Stomach (tissue), 9 donors: ENCODE measurements around the gene RPTOR. TPM values are rescaled to one million over a fixed set of nuclear protein-coding genes. Genes with fewer than 3 reads are reported as not detected.
"Not testable (repeated sequence)": the region's sequence is repeated elsewhere in the genome, so short reads cannot be mapped to it uniquely, and the experiment has no call there.

Experiments used
- DNase-seq, 2 donors: peaks; one replicate each; pipeline versions ENCODE4 v3.0.0 to v3.0.0-alpha.2; 2013 to 2019
- H3K27ac ChIP-seq, 5 donors: fragments of 200-600 bp in 4 of 5; sonication (generic) in 4 of 5; one replicate each; pipeline ENCODE4 v1.5.1; 2013 to 2019; ENCODE audit warnings: mild to moderate bottlenecking in 1 of 5, moderate library complexity in 1 of 5
- H3K27me3 ChIP-seq, 3 donors: fragments of 200-600 bp; sonication (generic); one replicate each; pipeline ENCODE4 v1.5.1; 2017 to 2019; ENCODE audit warnings: mixed run types in 1 of 3
- H3K36me3 ChIP-seq, 4 donors: fragments of 200-600 bp; sonication (generic); 1 replicate in 3 of 4; 2 replicates in 1 of 4; pipeline ENCODE4 v1.5.1; 2016 to 2019
- H3K4me1 ChIP-seq, 4 donors: fragments of 200-600 bp; sonication (generic); one replicate each; pipeline ENCODE4 v1.5.1; 2016 to 2019
- H3K4me3 ChIP-seq, 4 donors: fragments of 200-600 bp; sonication (generic) in 3 of 4; one replicate each; pipeline ENCODE4 v1.5.1; 2016 to 2019; ENCODE audit warnings: mild to moderate bottlenecking in 1 of 4
- H3K9me3 ChIP-seq, 4 donors: fragments of 200-600 bp; sonication (generic); one replicate each; pipeline ENCODE4 v1.5.1; 2016 to 2019
- EP300 ChIP-seq: sonication (generic); formaldehyde crosslinking; IDR thresholded peaks from one replicate; pipeline ENCODE4 v1.6.1; 2017; ENCODE audit warnings: antibody characterized with exemption
- POLR2A ChIP-seq, 4 donors: fragments of 450-650 bp; IDR thresholded peaks; one replicate each; pipeline ENCODE4 v1.6.1; 2016; ENCODE audit warnings: antibody characterized with exemption in 4 of 4, control low read depth in 2 of 4, mild to moderate bottlenecking in 1 of 4, moderate library complexity in 1 of 4
- POLR2AphosphoS5 ChIP-seq, 3 donors: sonication (generic); formaldehyde crosslinking; IDR thresholded peaks; one replicate each; pipeline ENCODE4 v1.6.1; 2016; ENCODE audit warnings: antibody characterized with exemption in 3 of 3
- WGBS, 5 donors: extraction: QIAGEN DNeasy Blood & Tissue Kit in 3 of 5; methylation state at CpG; one replicate each; pipeline versions ENCODE4 v1.1.5 to v1.1.7; 2013 to 2018; 5-methylcytosine and 5-hydroxymethylcytosine counted together
- intact Hi-C: fragments of 100-400 bp; cut with DNase I; formaldehyde crosslinking; loops from one replicate; pipeline ENCODE4 v1.15.1; 2023; ENCODE audit warnings: low total_unique reads
- polyA plus RNA-seq, 3 donors: library from polyadenylated mRNA; stranded (reverse); fragments of 200-250 nt; gene quantifications; one replicate each; pipeline ENCODE4 v1.2.3, GENCODE V29; 2013
- total RNA-seq, 5 donors: library from RNA; depleted of rRNA; stranded (reverse); fragments of >200 nt; gene quantifications; one replicate each; pipeline versions ENCODE4 v1.1.0 to v1.2.3, GENCODE V29; 2014 to 2016
- TF ChIP-seq, protein P1 (sequence below), 7 experiments: fragments of 450-650 bp in 4 of 7; fragments of 200-600 bp in 3 of 7; sonication (generic) in 3 of 7; IDR thresholded peaks; one replicate each; pipeline ENCODE4 v1.5.1; 2016 to 2019; ENCODE audit warnings: antibody characterized with exemption in 7 of 7, control low read depth in 2 of 7, mild to moderate bottlenecking in 1 of 7
- donor health status: healthy with polysubstance abuse.
- donor health status: Bipolar disorder and iron deficiency.
- donor health status: healthy.

RPTOR gene
- total and polyA plus RNA-seq, 8 donors = 3.8 to 103 (median 19.3) TPM

DNA sequence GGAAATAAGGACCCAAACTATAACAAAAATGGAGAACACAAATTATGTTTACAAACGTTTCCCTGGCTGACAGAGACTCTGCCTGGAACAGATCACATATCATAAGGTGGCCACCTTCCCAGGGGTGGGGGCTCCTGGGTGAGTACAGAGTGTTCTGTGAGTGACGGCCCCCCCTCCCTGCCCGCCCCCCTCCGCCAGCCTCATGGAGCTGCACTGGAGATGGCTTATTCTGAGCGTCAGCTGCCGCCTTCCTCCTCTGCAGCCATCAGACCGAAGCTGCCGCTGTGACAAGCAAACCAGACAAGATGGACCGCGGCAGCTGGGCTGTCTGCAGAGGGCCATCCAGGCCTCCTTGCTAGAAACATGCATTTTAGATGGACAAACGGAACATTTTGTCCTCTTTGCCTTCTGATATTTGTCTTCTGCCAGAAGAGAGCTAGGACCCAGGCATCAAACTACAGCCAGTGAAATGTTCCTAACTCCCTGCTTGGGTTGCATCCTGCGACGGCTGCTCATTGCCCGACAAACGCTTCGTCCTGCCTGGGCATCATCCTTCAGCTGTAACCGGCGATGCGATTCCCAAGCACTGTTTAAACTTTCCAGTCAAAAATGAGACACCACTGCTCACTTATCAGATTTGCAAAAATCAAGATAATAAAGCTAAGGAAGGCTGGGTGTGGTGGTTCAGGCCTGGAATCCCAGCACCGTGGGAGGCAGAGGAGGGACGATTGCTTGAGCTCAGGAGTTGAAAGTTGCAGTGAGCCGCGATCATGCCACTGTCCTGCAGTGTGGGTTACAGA lies 15.3 kb upstream of the RPTOR start:
- intact Hi-C loops = no loop called here
- no peaks in the 10 kb centered on the region for H3K36me3 ChIP-seq
- no peak for DNase-seq
- no peaks in the 10 kb centered on the region for H3K9me3 ChIP-seq
- no peak for TF ChIP-seq EP300
- TF ChIP-seq POLR2A (IDR thresholded peaks at IDR 0.05) = no peak
- TF ChIP-seq, protein P1, sequence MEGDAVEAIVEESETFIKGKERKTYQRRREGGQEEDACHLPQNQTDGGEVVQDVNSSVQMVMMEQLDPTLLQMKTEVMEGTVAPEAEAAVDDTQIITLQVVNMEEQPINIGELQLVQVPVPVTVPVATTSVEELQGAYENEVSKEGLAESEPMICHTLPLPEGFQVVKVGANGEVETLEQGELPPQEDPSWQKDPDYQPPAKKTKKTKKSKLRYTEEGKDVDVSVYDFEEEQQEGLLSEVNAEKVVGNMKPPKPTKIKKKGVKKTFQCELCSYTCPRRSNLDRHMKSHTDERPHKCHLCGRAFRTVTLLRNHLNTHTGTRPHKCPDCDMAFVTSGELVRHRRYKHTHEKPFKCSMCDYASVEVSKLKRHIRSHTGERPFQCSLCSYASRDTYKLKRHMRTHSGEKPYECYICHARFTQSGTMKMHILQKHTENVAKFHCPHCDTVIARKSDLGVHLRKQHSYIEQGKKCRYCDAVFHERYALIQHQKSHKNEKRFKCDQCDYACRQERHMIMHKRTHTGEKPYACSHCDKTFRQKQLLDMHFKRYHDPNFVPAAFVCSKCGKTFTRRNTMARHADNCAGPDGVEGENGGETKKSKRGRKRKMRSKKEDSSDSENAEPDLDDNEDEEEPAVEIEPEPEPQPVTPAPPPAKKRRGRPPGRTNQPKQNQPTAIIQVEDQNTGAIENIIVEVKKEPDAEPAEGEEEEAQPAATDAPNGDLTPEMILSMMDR (IDR thresholded peaks at IDR 0.05) = no peak
- TF ChIP-seq POLR2AphosphoS5 (IDR thresholded peaks at IDR 0.05) = no peak
- H3K4me1 ChIP-seq = peaks cover 0 to 16% (median 0%) of the 10 kb centered on the region in 4 donors
- no peak overlapping the region for H3K27ac ChIP-seq
- WGBS, 5 donors = 57 to 68% (median 62%) methylated on average over 21 to 23 of the region's 23 CpGs
- peaks cover 0 to 63% (median 24%) of the 10 kb centered on the region in 3 donors for H3K27me3 ChIP-seq
- no peak overlapping the region for H3K4me3 ChIP-seq

DNA sequence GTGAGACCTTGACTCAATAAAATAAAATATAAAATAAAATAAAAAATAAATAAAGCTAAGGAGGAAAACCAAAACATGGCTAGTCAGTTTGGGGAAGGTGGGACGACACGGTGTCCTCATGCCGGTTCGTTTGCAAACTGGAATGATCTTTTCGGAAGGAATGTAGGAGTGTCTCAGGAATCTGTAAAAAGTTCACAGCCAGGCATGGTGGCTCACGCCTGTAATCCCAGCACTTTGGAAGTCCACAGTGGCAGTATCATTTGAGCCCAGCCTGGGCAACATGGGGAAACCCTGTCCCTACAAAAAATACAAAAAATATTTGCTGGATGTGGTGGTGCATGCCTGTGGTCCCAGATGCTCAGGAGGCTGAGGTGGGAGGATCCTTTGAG lies 14.7 kb upstream of the RPTOR start:
- intact Hi-C loops = no loop called here
- Histone ChIP-seq H3K9me3 (no peaks in the 10 kb centered on the region), H3K4me3 (no peak overlapping the region), H3K27me3 (peaks cover 0 to 63% (median 24%) of the 10 kb centered on the region in 3 donors), H3K4me1 (peaks cover 0 to 10% (median 0%) of the 10 kb centered on the region in 4 donors), H3K36me3 (no peaks in the 10 kb centered on the region), H3K27ac (no peak overlapping the region)
- WGBS, 5 donors = 53 to 73% (median 66%) methylated on average over 6 of the region's 6 CpGs
- no peak for DNase-seq
- TF ChIP-seq, protein P1 (IDR thresholded peaks at IDR 0.05) = no peak
- no peak for TF ChIP-seq EP300
- TF ChIP-seq POLR2A (IDR thresholded peaks at IDR 0.05) = no peak
- TF ChIP-seq POLR2AphosphoS5 (IDR thresholded peaks at IDR 0.05) = no peak

DNA sequence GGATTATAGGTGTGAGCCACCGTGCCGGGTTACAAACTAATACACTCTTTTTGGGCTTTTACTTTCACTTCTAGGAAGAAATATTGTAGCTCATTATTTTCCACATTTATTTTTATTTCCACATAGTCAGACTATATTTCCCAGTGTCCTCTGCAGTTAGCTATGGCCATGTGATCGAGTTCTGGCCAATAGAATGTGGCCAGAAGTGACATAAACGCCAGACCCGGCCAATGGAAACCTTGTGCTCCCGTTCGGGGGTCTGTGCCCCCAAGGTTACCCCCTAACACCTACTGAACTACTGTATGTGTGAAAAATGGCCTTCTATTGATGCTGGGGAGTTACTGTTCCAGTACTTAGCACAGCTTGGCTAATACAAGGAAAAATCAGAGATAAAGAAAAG lies 13.2 kb upstream of the RPTOR start:
- Histone ChIP-seq H3K4me3 (no peak overlapping the region), H3K36me3 (no peaks in the 10 kb centered on the region), H3K27me3 (peaks cover 0 to 58% (median 18%) of the 10 kb centered on the region in 3 donors), H3K27ac (no peak overlapping the region), H3K4me1 (peaks cover 0 to 7% (median 0%) of the 10 kb centered on the region in 4 donors), H3K9me3 (no peaks in the 10 kb centered on the region)
- DNase-seq = no peak
- 66 to 75% (median 72%) methylated on average over 7 of the region's 7 CpGs for WGBS, 5 donors
- TF ChIP-seq, protein P1 (IDR thresholded peaks at IDR 0.05) = no peak
- no peak for TF ChIP-seq POLR2AphosphoS5 (IDR thresholded peaks at IDR 0.05)
- no peak for TF ChIP-seq POLR2A (IDR thresholded peaks at IDR 0.05)
- no peak for TF ChIP-seq EP300
- intact Hi-C loops = no loop called here

DNA sequence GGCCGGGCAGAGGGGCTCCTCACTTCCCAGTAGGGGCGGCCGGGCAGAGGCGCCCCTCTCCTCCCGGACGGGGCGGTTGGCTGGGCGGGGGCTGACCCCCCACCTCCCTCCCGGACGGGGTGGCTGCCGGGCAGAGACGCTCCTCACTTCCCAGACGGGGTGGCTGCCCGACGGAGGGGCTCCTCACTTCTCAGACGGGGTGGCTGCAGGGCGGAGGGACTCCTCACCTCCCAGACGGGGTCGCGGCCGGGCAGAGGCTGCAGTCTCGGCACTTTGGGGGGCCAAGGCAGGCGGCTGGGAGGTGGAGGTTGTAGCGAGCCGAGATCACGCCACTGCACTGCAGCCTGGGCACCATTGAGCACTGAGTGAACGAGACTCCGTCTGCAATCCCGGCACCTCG lies 7.3 kb upstream of the RPTOR start:
- 92 to 95% (median 92%) methylated on average over 19 to 30 of the region's 30 CpGs; no CpG with 5 or more reads in 1 of the 5 donors for WGBS, 5 donors
- H3K27ac ChIP-seq, H3K4me3 ChIP-seq, H3K9me3 ChIP-seq, intact Hi-C loops, H3K4me1 ChIP-seq, H3K36me3 ChIP-seq, DNase-seq: not testable (repeated sequence)
- peaks cover 0 to 27% (median 0%) of the 10 kb centered on the region in 3 donors for H3K27me3 ChIP-seq

DNA sequence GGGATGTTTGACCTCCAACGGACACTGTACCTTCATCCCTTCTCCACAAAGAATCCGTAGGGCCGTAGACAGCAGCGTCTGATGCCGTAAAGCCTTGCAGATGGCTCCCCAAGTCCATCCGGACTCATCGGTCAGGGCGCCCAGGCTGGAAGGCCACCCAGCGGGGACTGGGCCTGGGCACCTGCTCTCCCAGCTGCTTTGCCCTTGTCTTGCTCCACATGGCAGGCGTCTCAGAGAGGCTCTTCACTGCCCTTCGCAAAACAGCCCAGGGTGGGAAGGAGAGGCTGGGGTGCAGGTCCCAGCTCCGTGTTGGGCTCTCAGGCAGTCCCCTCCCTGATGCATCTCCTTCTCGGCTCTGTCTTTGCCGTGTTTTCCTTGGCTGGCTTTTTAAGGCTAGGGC lies 6.2 kb upstream of the RPTOR start:
- H3K4me1 ChIP-seq = peaks cover 0 to 9% (median 4%) of the 10 kb centered on the region in 4 donors
- TF ChIP-seq EP300 = no peak
- TF ChIP-seq, protein P1 (IDR thresholded peaks at IDR 0.05) = no peak
- TF ChIP-seq POLR2A (IDR thresholded peaks at IDR 0.05) = no peak
- no peak for TF ChIP-seq POLR2AphosphoS5 (IDR thresholded peaks at IDR 0.05)
- no peak for DNase-seq
- intact Hi-C loops = no loop called here
- H3K9me3 ChIP-seq = no peaks in the 10 kb centered on the region
- no peak overlapping the region for H3K27ac ChIP-seq
- no peaks in the 10 kb centered on the region for H3K36me3 ChIP-seq
- peaks cover 0 to 31% (median 0%) of the 10 kb centered on the region in 3 donors for H3K27me3 ChIP-seq
- H3K4me3 ChIP-seq = no peak overlapping the region
- 80 to 86% (median 84%) methylated on average over 14 of the region's 14 CpGs for WGBS, 5 donors
